GM19099 (cell line): ENCODE results near the gene RDH5.

Experiments used
- POLR2A ChIP-seq: IDR thresholded peaks from 3 replicates; pipeline ENCODE4 v1.6.1; 2011; ENCODE audit warnings: low read depth; ENCODE audit not compliant: insufficient read length; ENCODE audit errors: extremely low read depth

The RDH5 gene

DNA sequence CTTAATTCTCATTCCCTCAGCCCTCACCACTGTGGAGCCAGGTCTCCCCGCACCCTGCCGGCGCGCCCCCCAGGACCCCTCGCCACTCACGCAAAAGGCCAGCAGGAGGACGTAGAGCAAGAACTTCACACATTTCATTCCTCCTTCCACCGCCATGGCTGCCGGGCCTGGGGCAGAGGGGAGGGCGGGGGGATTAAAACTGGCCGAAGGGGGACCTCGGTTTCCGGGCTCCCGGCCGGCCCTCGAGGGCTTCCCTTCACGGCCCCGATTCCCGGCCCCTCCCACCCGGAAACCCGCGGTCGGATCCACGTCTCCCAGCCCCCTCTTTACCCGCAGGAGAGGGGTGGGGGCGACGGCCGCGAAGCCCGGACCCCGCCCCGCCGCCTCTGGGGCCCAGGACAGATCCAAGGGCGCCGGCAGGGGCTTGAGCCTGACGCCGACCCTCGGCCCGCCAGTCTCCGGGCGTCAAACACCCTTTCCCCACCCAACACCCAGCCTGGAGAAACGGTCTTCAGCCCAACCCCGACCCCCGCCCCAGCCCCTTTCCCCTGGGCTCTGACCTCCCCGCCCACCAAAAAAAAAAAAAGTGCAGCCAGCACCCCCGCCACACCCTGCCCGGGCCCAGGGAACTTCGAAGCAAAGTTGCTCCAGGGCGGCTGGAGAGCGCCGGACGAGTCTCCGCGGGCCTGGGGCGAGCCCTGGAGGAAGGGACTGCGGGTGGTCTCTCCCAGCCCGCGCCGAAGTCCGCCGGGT is 8.2 kb downstream of the RDH5 start:
- no peak for TF ChIP-seq POLR2A

DNA sequence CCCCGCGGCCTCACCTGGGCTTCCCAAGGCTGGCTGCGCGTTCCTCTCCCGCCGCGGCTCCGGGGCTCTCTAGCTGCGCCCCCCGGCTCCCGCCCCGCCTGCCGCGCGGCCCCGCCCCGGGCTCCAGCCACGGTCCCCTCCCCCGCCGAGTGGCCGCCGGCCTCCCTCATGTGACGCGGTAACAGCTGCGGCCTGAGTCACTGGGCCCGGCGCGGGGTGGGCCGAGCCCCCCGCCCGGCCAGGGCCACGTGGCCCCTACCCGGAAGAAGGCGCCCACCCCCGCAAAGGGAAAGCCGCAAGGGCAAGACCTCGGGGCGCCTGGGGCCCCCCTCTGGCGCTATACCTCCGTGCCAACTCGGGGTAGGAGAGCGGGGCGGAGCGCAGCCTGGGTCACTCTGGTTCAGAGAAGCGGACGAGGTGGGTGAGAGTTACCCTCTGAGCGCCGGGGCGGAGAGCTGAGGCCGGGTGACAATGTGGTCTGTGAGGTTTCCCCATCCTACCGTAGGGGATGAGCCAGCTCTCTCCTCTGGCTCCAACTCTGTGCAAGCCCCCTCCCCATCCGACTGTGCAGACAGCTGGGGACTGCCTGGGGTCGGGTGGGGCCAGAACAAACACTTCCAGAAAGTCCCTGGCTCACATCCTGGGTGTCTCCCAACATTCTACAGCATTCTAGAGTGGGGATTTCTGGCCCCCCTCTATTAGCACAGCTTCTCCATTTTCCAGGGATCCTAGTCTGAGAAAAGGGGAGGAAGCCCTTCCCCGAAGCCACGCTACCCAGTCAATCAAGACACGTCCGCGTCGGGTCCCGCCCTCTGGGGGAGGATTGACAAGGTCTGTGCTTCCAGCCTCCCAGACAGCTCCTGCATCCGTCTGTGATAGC is 9.0 kb downstream of the RDH5 start, which contains the start of gene CD63:
Gene CD63 (minus strand): TSS at position 71 of the 880 bp plus-strand sequence. CDS start 668 bp downstream, outside the sequence.
- peak; percentile 47 for TF ChIP-seq POLR2A

DNA sequence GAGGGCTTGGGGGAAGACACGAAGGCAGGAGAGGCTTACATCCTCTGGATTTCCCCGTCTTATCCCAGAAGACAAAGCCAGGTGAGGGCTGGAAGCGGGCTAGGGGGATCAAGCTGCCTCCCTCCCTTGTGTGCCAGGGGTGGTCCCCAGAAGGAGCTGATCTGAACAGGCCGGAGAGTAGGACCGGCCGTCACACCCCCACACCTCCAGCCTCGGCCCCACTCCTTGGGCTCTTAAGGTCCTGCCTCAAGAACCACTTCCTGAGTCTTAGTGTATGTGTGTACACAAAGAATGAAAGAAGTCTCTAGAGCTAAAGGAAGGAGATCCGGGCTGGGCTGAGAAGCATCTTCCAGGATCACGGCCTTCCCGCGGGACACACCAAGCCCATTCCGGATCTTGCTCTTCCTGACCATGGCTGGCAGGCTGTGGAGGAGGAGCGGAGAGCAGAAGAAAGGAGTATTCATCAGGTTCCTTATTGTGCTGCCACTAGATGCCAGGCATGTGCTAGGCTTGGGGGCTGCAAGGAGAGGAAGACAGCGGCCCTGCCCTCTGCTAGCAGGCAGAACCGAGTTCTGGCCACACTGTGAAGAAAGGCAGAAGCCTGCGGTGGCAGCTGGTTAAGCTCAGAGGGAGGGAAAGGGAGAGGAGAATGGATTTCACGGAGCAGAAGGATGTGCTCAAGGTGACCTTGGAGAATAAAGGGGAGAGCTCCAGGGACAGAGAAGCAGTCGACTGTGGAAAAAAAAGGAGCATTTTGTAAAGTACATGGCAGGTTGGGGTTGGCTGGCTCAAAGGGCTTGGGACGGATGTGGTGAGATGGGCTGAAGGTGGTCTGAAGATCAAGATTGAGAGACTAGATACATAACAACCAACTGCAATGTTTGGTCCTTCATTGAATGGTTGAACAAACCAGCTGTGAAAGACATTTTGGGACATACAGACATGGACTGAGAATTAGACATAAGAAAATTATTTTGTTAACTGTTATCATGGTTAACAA is 9.9 kb downstream of the RDH5 start:
- TF ChIP-seq POLR2A, result no peak

DNA sequence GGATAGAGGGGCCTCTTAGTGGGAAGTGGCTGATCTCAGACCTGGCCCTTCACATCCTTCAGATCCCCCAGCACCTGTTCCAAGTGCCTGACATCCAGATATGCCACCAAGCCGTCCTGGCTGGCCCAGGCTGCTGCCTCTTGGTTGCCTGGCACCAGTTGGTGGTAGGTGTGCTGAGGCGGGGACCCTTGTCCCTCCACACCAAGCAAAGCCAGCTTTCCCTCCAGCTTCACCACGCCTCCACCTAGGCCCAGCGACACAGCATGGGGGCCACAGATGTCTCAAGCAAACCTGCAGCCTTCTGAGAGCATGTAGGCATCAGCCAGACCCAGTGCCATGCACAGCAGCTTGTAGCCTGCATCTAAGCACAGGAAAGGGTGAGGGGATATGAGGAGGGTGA is 12.1 kb downstream of the RDH5 start:
- no peak for TF ChIP-seq POLR2A

GRCh38 chr12:55733021-55733555 is 12.9 kb downstream of the RDH5 start:
- no peak for TF ChIP-seq POLR2A

- no peak for TF ChIP-seq POLR2A
Observed at GRCh38 chr12:55733858-55734257, 13.7 kb downstream of the RDH5 start.

GRCh38 chr12:55734595-55734994 is 14.4 kb downstream of the RDH5 start:
- no peak for TF ChIP-seq POLR2A

DNA sequence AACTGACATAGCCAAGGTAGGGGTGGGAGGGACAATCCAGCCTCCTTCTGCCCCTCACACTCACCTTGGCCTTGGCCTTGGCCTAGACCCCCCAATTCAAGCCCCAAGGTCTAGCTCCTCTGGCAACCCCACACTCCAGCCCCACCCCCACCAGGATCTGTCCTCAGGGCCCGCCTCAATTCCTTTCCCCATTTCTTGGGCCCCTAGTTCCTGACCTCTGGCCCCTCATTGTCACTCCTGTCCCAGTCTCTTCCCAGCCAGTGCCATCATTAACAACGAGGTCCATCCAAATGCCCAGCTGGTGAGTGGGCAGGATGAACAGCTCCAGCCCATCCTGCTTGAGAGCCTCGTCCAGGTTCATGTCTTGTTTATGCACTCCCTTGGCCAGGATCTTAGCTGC is 15.9 kb downstream of the RDH5 start:
- no peak for TF ChIP-seq POLR2A

DNA sequence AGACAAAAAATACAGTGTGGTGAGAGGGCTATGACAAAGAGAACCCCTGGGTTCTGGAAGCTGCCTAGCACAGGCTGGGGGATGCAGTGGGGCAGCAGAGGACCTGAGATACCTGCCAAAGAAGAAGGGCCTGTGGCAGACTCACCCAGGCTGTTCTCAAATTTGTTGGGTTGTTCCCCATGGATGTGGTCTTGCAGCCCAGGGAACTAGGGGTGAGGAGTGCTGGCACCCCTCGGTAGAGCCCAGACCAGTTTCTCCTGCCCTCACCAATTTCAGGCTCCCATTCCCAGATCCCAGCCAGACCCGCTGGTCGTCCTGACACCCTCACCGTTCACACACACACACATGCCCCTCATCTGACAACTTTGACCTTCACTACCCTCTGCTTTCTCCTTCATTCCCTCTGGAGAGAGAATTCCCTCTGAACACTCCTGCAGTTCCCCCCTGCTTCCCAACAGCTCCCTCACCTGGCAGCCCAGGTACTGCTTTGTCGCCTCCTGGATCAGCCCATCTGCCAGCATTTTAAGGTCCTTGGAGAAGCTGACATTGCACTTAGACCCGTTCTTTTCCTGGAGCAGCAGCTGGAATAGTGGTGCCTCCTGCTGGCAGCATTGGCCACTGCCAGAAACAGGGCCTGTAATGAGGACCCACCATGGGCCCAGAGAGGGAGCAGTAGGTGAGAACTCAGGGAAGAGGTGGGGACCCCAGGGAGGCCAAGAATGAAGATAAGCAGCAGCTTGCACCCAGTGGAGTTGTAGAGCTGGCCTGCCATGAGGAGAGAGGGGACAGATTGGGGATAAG is 16.8 kb downstream of the RDH5 start:
- no peak for TF ChIP-seq POLR2A

DNA sequence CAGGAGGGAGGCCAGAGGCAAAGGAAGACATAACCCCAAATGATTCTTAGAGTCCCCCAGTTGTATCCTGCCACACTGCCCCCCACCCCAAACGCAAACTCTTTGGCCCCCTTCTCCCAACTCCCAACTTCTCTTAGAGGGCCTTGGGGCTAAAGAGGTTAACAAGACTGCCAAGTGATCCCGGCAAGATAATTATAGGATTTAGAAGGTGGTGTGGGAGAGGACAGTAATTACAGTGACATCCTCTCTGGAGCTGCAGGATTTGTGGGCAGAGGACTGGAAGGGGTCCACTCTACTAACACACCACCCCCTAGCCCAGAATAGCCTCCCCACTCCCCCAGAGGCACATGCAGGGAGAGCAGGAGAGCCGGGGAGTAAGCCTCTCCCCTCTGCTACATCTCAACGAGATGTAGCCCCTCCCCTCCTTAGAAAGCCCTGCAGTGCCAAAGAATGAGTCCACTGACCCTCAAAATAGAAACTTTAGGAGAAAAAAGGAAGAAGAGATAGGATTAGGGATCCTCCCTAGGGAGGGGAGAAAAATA is 17.5 kb downstream of the RDH5 start:
- no peak for TF ChIP-seq POLR2A

DNA sequence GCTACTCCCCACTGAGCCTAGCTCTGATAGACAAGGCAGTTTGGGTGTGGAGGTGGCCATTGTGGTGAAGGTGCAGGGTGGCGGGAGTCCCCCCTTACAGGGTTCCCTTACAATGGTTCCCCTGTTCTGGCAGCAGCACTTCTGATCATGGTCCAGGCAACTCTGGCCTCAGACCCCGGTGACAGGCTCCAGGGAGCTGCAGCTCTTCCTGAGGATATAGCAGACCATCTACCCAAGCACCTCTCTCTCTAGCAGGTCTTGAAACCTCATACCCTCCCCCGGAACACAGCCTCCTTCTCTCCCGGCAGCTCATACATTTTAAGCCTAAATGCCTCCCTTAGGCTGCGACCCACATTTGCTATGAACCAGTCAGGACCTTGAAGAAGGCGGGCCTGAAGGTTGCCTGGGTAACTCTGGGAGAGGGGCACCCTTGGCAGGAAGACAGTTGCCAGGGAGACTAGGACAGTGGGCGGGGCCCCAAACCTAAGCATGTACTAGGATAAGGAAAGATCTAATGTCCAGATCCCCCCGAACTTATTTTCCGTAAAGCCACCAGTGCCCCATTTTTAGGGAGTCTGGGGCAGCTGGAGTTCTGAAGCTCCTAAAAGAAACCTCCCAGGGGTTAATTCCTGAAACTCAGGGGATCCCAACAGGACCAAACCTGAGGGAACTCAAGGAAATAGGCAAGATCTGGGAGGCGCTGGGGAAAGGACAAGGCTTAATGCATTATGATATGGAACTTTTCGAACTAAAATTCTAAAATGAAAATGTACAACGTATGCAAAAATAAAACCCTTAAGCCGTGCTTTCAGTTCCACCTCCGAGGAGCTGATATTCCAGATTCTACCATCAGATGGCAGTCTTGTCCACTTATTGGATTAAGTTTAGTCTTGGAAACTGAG is 18.2 kb downstream of the RDH5 start:
- peak; percentile 50 for TF ChIP-seq POLR2A

DNA sequence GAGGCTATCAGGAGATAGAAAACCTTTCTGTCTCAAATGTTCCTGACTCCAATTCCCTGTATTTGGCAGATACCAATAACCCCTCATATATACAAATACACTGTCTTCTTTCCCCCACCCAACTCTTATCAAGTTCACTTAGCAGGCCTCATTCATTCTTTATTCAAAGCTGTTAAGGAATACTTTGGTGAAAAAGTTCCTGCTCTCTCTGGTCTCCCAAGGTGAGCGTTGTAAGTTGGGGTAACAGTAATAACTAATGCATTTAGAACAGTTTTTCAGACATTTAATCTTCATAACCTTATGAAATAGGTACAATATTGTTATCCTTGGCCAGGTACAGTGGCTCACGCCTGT is 18.8 kb downstream of the RDH5 start:
- TF ChIP-seq POLR2A, result no peak
